GM18519 (cell line): ENCODE data around the gene NUFIP1.
"Not testable (repeated sequence)": the region's sequence is repeated elsewhere in the genome, so short reads cannot be mapped to it uniquely, and the experiment has no call there.

Source experiments
- ATAC-seq: cut with Tn5 transposase; IDR thresholded peaks from one replicate; pipeline ENCODE4 v1.9.1; 2021; ENCODE audit warnings: mild to moderate bottlenecking, moderate library complexity; ENCODE audit not compliant: unreplicated experiment, low FRiP score

Gene NUFIP1

DNA sequence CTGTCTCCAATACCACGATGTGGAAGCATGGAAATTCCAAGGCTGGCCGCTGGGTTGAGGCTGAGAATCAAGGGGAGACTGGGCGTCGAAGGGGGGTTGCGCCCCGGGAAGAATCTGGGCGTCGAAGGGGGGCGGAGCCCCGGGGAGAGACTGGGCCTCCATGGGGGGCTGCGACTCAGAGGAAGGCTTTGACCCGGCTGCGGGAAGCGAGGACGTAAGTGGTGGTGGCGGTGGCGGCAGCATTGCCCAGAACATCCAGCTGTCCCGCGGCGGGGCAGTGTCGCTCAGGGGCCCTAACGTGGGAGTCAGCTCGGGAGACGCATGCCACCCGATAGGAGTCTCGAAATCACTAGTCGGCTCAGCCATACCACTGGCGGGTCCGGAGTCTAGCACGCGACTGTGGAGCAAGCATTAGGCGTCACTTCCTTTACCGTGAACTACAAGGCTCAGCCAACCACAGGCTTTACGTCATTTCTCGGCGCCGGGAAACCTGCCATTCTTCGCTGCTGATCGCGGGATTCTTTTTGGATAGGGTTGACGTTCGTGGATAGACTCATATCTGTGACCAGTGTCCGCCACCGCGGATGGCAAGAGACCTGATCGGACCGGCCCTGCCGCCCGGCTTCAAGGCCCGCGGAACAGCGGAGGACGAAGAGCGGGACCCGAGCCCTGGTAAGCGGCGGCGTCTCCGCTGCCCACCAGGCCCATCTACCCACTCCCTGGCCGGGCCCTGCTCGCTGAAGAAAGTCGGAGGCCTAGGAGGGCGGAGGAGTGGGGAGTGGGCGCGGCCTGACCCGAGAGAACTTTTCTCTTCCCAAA, at the start of gene NUFIP1, which contains the start of gene GPALPP1:
Gene NUFIP1 (minus strand): TSS at position 401 of the 819 bp plus-strand sequence. CDS start 35 bp downstream, at position 366.
Gene GPALPP1 (plus strand): TSS at position 468 of the 819 bp plus-strand sequence. CDS start 117 bp downstream, at position 585.
- ATAC-seq: peak; percentile 88

DNA sequence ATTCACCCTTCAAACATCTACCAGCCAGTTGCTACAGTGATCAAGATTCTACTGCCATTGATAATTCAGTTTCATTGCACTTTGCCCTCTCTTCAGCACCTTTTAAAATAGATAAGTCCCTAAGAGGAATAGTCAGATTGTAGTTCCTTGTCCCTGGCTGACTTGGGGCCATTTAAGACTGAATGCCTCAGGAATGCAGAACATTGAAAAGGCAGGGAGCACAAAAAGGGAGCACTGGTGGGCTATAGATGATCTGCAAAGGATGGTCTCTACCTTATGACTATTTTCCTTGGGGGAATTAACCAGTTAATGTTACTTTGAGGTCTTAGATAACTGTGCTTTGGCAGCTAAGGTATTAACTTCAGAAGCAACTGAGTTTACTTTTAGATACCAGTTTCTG, 46.9 kb upstream of the NUFIP1 start:
- no peak for ATAC-seq

DNA sequence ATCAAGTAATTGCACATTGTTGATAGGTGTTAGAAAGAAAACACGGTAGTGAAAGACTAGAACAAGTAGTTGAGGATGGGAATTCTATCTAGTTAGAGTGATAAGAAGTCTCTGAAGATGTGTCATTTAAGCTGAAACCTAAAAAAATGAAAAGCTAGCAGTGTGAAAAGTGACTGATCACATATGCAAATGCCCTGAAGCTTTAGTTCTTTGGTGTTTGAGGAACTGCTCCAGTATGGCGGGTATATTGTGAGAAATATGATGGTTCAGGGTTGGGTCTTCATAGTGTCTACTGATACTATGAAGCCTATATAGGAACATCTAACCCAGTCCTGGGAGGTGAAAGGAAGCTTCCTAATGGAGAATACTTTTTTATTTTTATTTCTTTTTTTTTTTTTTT, 45.1 kb upstream of the NUFIP1 start:
- no peak for ATAC-seq

GRCh38 chr13:45024847-45025246, 35.6 kb upstream of the NUFIP1 start:
- ATAC-seq: no peak

DNA sequence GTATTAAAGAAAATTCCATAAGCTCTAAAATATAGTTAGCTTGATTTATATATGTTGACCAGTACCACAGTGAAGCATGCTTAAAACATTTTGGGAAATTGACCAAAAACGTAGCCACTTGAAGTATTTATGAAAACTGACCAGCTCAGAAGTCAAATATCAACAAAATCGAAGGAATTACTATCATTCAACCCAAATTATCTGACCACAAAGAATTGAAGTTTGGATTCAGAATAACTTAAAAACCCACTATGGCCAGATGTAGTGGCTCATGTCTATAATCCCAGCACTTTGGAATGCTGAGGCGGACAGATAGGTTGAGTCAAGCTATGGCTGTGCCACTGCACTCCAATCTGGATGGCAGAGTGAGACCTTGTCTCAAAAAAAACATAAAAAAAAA, 32.0 kb upstream of the NUFIP1 start:
- no peak for ATAC-seq

DNA sequence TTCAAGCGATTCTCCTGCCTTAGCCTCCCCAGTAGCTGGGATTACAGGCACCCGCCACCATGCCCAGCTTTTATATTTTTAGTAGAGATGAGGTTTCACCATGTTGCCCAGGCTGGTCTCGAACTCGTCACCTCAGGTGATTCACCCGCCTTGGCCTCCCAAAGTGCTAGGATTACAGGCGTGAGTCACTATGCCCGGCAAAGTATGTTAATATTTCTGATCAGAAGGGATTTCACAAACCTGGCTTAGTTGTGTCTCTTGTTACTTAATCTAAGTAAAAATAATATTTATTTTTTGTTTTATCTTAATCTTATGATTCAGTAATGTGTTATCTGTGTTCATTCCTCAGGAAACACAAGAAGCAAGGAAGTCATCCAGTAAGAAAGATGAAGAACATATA, 30.7 kb upstream of the NUFIP1 start:
- not testable (repeated sequence) for ATAC-seq

- no peak for ATAC-seq
Measured at GRCh38 chr13:45016792-45017425, 27.6 kb upstream of the NUFIP1 start.

DNA sequence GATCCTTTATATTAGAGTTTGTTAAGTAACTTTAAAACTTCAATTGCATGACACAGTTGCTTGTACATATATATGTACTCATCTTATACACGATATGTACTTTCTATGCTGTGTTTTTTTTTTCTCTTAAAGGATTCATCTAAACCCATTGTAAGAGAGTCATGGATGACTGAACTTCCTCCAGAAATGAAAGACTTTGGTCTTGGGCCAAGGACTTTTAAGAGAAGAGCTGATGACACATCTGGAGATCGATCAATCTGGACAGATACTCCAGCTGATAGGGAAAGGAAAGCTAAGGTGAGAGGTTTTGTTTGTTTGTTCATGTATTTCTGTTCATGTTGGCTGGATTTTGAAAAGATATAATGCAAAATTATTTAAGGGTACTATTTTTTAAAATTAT, 26.0 kb upstream of the NUFIP1 start:
- no peak for ATAC-seq

- ATAC-seq: no peak
Measured at GRCh38 chr13:45011198-45011597, 21.9 kb upstream of the NUFIP1 start.

DNA sequence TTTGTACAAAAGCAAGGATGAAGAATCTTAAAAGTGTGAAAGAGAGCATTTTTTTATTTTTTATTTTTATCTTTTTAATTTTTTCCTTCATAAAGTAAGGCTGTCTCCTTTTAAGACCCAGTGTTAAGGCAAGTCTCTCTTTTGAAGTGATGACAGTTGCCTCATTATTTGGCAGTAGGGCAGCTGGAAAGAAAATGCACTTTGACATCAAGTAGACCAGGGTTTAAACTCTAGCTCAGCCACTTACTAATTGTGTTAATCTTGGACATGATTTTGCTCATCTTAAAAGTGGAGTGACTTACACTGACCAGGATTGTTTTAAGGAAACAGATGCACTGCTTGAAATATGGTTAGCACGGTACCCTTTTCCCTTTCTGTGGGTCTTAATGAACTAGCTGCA, 18.6 kb upstream of the NUFIP1 start:
- ATAC-seq: no peak

GRCh38 chr13:45007225-45007624, 18.0 kb upstream of the NUFIP1 start:
- no peak for ATAC-seq

DNA sequence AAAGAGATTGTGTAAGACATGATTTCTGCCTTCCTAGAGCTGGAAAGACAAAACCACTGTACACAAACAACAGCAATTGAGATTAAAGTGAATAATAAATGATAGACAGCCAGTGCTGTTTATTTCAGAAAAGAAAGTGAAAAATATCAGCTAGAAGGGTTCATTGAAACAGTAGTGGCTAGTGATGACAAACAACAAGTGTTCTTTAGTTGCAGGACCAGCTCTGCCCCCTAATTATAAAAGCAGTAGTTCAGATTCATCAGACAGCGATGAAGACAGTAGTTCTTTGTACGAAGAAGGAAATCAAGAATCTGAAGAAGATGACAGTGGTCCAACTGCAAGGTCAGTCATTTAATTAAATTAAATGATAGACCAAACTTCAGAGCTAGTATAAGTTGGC, 14.8 kb upstream of the NUFIP1 start:
- no peak for ATAC-seq

DNA sequence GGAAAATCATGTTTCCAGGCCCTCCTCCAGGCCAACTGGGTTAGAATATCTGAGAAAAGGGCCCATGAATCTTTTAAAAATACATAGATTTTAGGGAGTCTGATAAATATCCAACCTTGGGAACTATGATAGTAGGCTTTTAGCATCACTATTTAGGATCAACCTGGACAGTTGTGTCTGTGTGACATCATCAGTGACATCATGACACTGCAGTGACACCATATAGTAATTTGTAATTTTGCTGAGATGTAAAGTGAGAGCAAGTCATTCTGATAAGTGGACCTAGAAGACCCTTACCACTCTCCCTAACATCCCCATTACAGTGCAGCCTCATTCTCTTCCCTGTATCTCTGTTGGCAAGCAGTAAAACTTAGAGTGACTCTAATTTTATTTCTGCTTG, 14.1 kb upstream of the NUFIP1 start:
- no peak for ATAC-seq

GRCh38 chr13:44989941-44990340, 670 bp upstream of the NUFIP1 start:
- no peak for ATAC-seq

- no peak for ATAC-seq
Measured at GRCh38 chr13:44978328-44978727, 10.9 kb downstream of the NUFIP1 start.

- no peak for ATAC-seq
Measured at GRCh38 chr13:44976949-44977583, 12.2 kb downstream of the NUFIP1 start.

GRCh38 chr13:44976196-44976595, 13.1 kb downstream of the NUFIP1 start:
- ATAC-seq: no peak

DNA sequence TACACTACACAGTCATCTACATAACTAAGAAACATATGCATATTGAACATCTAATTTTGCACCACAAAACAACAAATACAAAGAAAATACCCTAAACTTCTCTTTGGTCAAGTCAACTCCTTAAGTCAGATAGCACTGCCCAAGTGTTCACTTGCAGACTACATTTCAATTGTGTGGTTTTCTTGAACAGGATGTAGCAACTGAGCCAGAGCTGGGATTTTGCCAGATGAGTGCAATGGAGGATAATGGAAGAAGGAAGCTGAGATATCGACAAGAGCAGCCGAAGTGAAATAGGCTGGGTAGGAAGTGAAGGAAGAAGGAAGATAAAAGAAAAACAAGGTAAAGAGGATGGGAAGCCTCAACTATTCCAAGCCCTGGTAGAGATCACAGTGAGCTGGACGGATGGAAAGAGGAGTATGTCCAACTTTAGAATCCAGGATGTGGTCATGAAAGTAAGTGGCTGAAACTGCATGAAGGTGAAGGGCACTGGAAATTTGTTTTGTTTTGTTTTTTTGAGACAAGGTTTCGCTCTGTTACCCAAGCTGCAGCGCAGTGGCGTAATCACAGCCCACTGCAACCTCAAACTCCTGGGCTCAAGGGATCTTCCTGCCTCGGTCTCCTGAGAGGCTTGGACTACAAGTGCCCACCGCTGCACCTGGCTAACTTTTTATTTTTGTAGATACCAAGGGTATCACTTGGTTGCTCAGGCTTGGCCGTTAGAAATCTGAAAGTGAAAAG, 15.0 kb downstream of the NUFIP1 start:
- ATAC-seq: no peak

- ATAC-seq: no peak
Measured at GRCh38 chr13:44972956-44973581, 16.2 kb downstream of the NUFIP1 start.
